Measurements from ENCODE around the gene LMNTD2.

DNA sequence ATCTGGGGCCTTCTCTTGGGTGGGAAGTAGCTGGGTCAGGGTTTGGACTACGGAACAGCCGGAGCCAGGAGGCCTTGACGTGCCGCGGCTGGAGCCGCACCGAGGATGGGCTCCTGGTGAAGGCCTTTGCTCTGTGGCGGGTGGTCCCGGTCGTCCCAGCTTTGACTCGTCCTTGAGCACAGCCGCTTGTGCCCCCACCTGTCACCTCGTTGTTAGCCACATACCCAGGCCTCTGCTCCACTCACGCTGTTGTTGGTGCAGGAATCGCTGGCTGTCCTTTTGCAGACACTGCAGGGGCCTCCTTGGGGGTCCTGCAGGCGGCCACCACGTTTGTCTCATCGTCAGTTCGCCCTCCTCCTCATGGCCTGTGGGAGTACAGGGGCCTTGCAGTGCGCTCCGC is 32.8 kb upstream of the LMNTD2 start:
- TF ChIP-seq, protein P1, sequence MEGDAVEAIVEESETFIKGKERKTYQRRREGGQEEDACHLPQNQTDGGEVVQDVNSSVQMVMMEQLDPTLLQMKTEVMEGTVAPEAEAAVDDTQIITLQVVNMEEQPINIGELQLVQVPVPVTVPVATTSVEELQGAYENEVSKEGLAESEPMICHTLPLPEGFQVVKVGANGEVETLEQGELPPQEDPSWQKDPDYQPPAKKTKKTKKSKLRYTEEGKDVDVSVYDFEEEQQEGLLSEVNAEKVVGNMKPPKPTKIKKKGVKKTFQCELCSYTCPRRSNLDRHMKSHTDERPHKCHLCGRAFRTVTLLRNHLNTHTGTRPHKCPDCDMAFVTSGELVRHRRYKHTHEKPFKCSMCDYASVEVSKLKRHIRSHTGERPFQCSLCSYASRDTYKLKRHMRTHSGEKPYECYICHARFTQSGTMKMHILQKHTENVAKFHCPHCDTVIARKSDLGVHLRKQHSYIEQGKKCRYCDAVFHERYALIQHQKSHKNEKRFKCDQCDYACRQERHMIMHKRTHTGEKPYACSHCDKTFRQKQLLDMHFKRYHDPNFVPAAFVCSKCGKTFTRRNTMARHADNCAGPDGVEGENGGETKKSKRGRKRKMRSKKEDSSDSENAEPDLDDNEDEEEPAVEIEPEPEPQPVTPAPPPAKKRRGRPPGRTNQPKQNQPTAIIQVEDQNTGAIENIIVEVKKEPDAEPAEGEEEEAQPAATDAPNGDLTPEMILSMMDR (IDR thresholded peaks at IDR 0.05; ENCODE audit: insufficient read depth, low read length, poor library complexity, severe bottlenecking) = no peak
- no peak for TF ChIP-seq EZH2phosphoT487 (conservative IDR thresholded peaks at IDR 0.05; ENCODE audit: low read length)
